Tibial nerve (tissue), 3 donors: ENCODE measurements around the gene HSPA9.

ENCODE experiments used
- POLR2A ChIP-seq, 2 donors: fragments of 450-650 bp; IDR thresholded peaks; one replicate each; pipeline ENCODE4 v1.6.1; 2017; ENCODE audit warnings: antibody characterized with exemption in 2 of 2, mild to moderate bottlenecking in 2 of 2, moderate library complexity in 2 of 2
- TF ChIP-seq, protein P1 (sequence below), 5 experiments: fragments of 200-600 bp in 3 of 5; fragments of 450-650 bp in 2 of 5; sonication (generic) in 3 of 5; IDR thresholded peaks; one replicate each; pipeline ENCODE4 v1.5.1; 2016 to 2019; ENCODE audit warnings: antibody characterized with exemption in 5 of 5, mild to moderate bottlenecking in 3 of 5, moderate library complexity in 2 of 5

DNA sequence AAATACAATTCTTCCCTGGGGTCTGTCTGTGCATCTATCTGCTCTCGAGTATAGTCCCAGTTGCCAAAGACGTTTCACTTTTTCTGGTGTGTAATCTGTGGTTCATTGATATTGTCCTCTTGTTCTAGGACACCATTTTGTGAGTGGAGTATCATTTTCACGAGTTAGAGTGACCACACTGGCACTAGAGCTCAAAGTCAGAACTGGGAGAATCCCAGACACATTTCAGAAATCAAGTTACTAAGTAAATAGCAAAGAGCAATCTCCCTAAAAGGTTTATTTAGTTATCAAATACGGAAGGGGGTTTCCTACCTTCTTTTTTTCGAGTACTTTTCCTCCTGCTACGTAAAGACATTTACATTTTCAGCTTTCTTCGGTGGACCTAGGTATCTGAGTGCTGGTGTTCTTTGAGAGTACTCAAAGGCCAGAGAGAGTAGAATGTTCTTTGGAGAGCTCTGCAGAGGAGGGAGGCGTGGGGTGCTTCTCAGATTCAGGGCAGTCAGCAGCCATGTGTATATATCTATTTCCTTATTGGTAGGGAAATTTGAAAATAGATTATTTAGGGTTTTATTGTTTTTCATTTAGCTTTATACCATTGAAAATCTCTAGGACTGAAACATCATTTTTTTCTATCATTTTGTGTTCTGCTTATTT is 8.9 kb upstream of the HSPA9 start:
- TF ChIP-seq, protein P1, sequence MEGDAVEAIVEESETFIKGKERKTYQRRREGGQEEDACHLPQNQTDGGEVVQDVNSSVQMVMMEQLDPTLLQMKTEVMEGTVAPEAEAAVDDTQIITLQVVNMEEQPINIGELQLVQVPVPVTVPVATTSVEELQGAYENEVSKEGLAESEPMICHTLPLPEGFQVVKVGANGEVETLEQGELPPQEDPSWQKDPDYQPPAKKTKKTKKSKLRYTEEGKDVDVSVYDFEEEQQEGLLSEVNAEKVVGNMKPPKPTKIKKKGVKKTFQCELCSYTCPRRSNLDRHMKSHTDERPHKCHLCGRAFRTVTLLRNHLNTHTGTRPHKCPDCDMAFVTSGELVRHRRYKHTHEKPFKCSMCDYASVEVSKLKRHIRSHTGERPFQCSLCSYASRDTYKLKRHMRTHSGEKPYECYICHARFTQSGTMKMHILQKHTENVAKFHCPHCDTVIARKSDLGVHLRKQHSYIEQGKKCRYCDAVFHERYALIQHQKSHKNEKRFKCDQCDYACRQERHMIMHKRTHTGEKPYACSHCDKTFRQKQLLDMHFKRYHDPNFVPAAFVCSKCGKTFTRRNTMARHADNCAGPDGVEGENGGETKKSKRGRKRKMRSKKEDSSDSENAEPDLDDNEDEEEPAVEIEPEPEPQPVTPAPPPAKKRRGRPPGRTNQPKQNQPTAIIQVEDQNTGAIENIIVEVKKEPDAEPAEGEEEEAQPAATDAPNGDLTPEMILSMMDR (IDR thresholded peaks at IDR 0.05), result no peak
- no peak for TF ChIP-seq POLR2A (IDR thresholded peaks at IDR 0.05)
